NCI-H2196 treated with DMSO at 0.1 percent for 48 hours (cell line): Measurements from ENCODE around the gene POMC.
A peak's percentile ranks its signal among the peaks of the same experiment; 100 is the strongest.
"Not testable (repeated sequence)": the region's sequence is repeated elsewhere in the genome, so short reads cannot be mapped to it uniquely, and the experiment has no call there.

Source experiments
- DNase-seq: peaks from one replicate; lab custom pipeline; 2025; ENCODE audit not compliant: unreplicated experiment; lab: John Stamatoyannopoulos, UW

POMC gene

GRCh38 chr2:25168256-25169072 lies at the start of gene POMC:
Gene POMC, minus strand, starts transcription at chr2:25168580. Its CDS starts 3,808 bp downstream, at chr2:25164772.
- DNase-seq = no peak

GRCh38 chr2:25218100-25218499 lies 49.7 kb upstream of the POMC start:
- DNase-seq = no peak

- no peak for DNase-seq
These were observed 47.7 kb upstream of the POMC start for GRCh38 chr2:25215948-25216679.

GRCh38 chr2:25215232-25215631 lies 46.9 kb upstream of the POMC start:
- DNase-seq = no peak

GRCh38 chr2:25213229-25213628 lies 44.8 kb upstream of the POMC start:
- no peak for DNase-seq

GRCh38 chr2:25210923-25211322 lies 42.5 kb upstream of the POMC start:
- not testable (repeated sequence) for DNase-seq

- no peak for DNase-seq
These were observed 38.7 kb upstream of the POMC start for GRCh38 chr2:25207078-25207545.

- DNase-seq = no peak
These were observed 35.9 kb upstream of the POMC start for GRCh38 chr2:25204190-25204838.

GRCh38 chr2:25202275-25202674 lies 33.9 kb upstream of the POMC start:
- DNase-seq = no peak

GRCh38 chr2:25201794-25202193 lies 33.4 kb upstream of the POMC start:
- DNase-seq = no peak

- no peak for DNase-seq
These were observed 32.9 kb upstream of the POMC start for GRCh38 chr2:25201265-25201664.

GRCh38 chr2:25198576-25198975 lies 30.2 kb upstream of the POMC start:
- DNase-seq = no peak

- no peak for DNase-seq
These were observed 29.8 kb upstream of the POMC start for GRCh38 chr2:25198209-25198525.

GRCh38 chr2:25197336-25198208 lies 29.2 kb upstream of the POMC start:
- DNase-seq = no peak

GRCh38 chr2:25194576-25195122 lies 26.3 kb upstream of the POMC start:
- DNase-seq = no peak

GRCh38 chr2:25190536-25190935 lies 22.2 kb upstream of the POMC start:
- DNase-seq = peak; percentile 39

- no peak for DNase-seq
These were observed 20.0 kb upstream of the POMC start for GRCh38 chr2:25188405-25188804.

- DNase-seq = no peak
These were observed 19.5 kb upstream of the POMC start for GRCh38 chr2:25187729-25188350.

GRCh38 chr2:25184254-25184653 lies 15.9 kb upstream of the POMC start:
- no peak for DNase-seq

- DNase-seq = no peak
These were observed 10.6 kb upstream of the POMC start for GRCh38 chr2:25178976-25179375.
